Peyer's patch (tissue), 4 donors: Measurements from ENCODE around the gene TFDP1.

Experiments
- CTCF ChIP-seq, 6 experiments: fragments of 450-650 bp in 4 of 6; fragments of 200-600 bp in 2 of 6; sonication (generic) in 1 of 6; IDR thresholded peaks; one replicate each; pipeline ENCODE4 v1.5.1; 2017 to 2019; ENCODE audit warnings: antibody characterized with exemption in 6 of 6, mild to moderate bottlenecking in 3 of 6, moderate library complexity in 1 of 6
- POLR2A ChIP-seq, 2 donors: fragments of 450-650 bp; IDR thresholded peaks; one replicate each; pipeline ENCODE4 v1.5.1; 2017; ENCODE audit warnings: antibody characterized with exemption in 2 of 2, mild to moderate bottlenecking in 2 of 2, moderate library complexity in 2 of 2

- no peak for TF ChIP-seq POLR2A (IDR thresholded peaks at IDR 0.05)
- no peak for TF ChIP-seq CTCF (IDR thresholded peaks at IDR 0.05)
These were observed 23.7 kb upstream of the TFDP1 start for GRCh38 chr13:113560645-113561416.
